Activated T-cell treated with anti-CD3 and anti-CD28 coated beads for 48 hours (primary cell): ENCODE measurements around the gene KCNQ1.

Experiments used
- DNase-seq: peaks from one replicate; pipeline ENCODE4 v3.0.0-alpha.2; 2020; ENCODE audit warnings: low read depth

KCNQ1 gene

DNA sequence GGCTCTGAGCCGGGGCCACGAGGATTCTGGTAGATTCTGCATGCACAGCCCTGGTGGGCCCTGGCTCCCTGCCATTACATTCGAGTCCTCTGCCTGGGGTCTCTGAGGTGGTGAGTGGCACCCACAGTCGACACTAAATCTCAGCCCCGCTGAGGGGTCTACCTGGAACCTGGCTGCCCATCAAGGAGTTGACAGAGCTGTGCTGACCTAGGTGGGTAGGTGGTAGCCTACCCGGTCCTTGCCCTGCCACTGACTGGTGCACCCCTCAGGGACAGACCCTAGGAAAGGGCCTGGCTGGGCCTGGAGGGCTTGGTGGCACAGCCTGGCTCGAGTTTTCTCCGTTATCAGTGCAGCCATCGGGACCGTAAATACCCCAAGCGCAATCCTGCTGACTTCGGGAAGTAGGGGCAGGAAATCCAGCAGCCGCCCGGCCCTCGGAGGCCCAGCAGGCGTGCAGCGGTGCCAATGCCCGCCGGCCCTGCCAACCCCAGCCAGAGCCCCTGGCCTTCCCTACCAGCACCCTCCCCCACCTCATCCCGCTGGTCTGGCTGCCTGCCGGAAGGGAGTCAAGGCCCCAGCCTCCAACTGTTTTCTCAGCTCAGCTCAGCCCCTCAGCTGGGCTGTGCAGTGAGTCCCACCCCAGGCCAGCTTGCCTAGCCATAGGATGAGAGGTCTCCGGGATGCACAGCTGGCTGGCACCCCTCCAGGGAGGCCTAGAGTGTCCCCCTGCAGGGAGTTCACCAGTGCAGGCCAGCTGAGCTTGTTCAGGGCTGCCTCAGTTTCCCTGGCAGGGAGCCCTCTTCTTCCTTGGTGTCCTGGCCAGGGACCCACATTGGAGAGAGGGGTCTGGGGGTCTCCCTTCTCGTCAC lies 335.4 kb downstream of the KCNQ1 start:
- DNase-seq = no peak

- no peak for DNase-seq
Measured at GRCh38 chr11:2780850-2781407, 336.1 kb downstream of the KCNQ1 start.

GRCh38 chr11:2781408-2782274 lies 336.8 kb downstream of the KCNQ1 start:
- no peak for DNase-seq

- no peak for DNase-seq
Measured at GRCh38 chr11:2782769-2783168, 338.0 kb downstream of the KCNQ1 start.

DNA sequence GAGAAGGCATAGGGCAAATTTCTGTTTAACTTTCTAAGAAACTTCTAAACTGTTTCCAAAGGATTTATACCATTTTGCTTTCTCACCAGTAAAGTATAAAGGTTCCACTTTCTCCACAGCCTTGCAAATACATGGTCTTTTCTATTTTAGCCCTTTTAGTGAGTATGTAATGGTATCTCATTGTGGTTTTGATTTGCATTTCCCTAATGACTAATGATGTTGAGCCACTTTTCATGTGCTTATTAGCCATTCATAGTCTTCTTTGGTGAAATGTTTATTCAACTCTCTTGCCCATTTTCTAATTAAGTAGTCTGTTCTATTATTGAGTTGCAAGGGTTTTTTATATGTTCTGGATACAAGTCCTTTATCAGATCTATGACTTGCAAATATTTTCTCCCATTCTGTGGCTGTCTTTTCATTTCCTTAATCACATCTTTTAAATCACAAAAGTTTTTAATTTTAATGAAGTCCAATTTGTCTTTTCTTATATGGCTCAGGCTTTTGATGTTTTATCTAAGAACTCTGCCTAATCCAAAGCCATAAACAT lies 338.8 kb downstream of the KCNQ1 start:
- no peak for DNase-seq

GRCh38 chr11:2787816-2788167 lies 343.0 kb downstream of the KCNQ1 start:
- no peak for DNase-seq

DNA sequence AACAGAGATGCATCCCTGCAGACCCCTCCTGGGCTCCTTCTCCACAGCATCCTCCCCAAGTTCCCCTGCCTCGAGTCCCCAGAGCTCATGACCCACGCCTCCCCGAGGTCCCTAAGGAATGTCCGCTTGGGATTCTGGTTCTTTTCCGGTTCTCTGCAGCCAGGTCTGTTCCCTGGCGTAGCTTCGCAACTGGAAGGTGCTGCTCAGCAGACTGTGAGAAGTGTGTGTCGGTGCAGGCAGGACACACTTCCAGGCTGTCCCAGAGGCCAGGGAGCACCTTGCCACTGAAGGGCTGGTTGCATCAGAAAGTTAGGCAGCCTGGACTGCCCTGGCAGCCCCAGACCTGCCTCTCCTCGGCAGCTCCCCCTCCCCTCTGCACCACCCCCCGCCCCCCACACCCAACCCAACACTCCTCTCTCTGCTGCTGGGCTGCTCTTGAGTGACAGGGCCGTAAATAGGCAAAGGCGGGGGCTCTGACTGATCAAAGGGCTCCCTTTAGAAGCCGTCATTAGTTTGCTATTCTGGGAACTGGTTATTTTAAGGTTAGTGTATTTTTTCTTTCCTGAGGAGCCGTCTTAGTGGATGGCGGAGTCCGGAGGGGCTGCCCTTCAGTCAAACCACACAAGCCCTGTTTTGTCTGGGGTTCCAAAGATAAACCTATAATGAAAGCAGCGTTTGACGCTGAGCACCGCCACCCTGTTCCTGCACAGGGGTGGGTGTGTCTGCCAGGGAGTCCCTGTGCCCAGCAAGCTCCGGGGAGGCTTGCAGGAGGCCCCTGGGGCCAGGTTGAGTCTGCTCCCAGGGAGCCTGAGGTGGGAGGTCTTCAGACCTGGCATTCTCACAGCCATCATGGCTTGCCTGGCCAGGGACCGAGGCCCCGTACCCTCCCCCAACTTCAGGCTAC lies 343.6 kb downstream of the KCNQ1 start:
- DNase-seq = no peak

- DNase-seq = no peak
Measured at GRCh38 chr11:2789331-2789730, 344.5 kb downstream of the KCNQ1 start.

DNA sequence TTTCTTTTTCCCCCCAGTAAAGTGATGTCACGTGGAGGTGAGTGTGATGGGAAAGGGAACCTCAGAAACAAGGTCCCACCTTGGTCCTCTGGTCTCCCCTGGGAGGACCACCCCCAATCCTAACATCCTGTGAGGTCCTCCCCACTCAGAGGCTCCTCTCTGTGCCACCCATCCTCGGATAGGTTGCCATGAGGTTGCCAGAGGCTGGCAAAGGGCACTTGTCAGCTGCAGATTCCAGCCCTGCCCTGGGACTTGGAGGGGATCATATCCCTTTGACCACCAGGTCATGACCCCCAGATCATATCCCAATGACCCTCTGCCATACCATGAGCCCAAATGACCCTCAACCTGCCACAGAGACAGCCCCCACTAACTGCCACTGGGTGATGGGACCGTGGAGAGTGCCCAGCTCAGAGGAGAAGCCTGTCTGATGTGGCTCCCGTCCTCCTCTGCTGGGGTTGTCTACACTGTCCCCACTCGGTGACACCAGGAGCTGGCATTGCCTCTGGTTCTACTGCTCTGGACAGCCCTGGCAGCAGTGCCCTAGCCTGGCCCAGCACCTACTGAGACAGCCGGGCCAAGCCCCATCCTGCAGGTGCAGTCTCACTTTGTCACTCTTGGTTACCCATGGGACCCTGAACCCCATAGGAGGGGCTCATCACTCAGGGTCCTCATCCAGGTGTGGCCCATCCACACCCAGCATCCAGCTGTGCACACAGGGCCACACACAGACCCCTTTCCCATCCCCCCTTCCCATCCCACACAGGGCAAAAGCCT lies 345.2 kb downstream of the KCNQ1 start:
- DNase-seq = no peak

- DNase-seq = no peak
Measured at GRCh38 chr11:2790568-2790921, 345.7 kb downstream of the KCNQ1 start.

DNA sequence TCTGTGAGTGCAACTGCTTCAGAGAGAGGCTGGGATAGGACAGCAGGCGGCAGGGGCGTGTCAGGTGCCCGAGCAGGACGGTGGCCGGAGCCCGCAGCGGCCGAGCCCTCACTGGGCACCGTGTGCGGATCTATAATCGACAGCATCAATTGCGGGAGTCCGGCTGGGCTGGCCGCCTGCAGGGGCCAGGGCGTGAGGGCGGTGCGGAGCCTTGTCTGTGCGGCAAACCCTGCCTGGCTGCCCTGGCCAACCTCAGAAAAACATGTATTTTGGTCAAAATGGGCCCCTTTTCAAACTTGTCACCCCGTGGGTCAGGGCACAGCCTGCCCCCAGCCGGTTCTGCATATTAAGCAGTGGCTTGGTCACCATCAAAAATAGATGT lies 346.3 kb downstream of the KCNQ1 start:
- no peak for DNase-seq

GRCh38 chr11:2791521-2792380 lies 346.9 kb downstream of the KCNQ1 start:
- no peak for DNase-seq

DNA sequence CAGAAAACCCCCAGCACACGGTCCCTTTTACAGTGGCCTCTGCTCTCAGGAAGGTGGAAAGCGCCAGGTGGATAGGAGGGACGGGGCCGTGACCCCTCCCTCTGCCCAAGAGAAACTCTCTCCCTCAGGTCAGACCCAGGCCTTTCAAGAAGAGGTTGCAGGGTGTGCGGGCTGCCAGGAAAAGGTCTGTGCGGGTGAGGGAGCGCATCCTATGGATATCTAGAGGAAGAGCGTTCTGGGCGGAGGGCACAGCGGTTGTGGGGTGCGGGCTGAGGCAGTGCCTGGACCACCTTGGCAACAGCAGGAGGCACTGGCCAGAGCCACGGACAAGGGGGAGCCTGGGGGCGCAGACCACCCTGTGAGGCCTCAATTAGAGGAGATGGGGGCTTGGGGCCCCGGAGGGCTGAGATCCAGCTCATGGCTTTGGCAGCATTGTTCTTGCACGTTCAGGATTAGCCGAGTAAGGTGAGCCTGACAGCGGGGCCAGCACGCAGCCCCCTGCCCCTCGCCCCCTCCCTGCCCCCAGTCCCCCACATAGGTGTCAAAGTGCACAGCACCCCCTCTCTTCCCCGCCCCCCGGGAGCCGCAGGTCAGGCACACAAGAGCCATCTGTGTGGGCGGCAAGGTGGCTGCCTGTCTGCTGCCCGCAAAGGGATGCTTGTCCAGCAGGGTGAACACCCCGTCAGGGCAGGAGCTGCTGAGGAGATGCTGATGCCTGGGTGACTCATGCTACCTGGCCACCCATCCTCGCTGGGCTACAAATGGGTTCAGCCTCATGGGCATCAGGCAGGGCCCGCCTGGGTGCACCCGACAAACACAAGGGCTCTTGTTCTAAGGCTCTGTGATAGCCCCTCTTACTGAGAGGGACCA lies 347.8 kb downstream of the KCNQ1 start:
- DNase-seq = no peak

DNA sequence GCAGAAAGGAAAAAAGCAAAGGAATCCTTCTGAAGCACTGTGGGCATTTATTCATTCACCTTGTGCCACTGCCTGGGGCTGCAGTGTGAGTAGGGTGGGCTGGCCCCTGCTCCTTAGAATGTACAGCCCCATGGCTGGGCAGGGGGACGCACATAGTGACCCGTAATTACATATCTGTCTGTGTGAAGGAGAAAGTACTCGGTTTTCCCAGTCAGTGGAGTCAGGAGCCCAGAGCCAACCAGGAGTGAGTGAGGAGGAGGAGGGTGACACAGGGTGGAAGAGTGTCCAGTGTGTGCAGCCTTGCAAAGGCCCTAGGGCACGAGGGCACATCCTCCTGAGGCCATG lies 348.9 kb downstream of the KCNQ1 start:
- DNase-seq = no peak

DNA sequence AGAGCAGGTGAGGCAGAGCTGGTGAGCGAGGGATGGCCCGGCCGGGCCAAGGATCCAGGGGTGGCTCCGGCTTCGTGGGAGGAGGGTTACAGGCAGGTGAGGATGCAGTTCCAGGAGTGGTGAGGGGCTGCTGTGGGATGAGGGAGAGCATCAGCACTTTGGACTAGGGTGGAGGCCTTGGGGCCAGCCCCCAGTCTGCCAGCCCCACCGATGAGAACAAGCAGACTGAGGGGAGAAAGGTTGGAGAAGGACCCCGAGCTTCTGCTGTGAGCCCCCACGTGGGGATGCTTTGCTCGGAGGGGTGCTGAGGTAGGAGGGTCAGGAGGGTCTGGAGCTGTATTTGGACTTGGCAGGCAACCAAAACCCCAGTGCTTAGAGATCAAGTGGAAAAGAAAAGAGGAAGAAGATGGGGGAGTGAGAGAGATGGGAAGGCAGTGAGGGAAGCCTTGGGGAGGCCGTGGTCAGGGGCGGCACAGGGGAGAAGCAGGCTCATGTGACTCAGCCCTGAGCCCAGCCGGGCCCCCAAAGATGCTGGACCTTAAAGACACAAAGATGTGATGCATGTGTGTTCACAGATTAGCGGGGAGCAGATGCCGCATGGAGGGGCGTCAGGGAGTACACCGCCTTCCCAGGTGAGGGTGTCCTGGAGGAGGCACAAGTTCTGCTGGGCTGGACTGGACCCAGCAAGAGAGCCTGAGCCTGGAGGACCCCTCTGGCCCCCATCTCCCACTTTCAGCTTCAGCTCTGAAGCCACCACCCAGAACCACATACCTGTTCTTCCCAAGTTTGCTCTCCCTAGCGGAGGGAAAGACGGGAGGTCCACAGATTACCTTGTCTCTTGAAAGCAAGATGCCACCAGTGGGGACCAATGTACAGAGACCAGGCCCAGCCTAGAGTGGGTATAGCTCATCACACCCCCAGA lies 349.5 kb downstream of the KCNQ1 start:
- no peak for DNase-seq

DNA sequence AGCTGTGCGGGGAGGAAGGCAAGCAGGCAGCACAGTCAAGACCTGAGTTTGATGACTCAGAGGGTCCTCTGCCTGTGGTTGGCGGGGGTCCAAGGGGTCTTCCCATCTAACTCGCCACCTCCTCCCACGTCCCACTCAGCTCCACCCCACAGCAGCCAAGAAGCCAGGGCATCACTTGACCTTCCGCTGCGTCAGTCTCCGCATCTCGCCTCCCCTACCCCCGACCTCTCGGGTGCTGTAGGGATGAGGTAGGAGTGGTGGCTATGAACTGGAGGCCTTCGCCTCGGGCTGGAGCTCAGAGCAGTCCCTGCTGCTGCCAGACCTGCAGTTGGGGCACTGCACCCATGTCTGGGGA lies 350.1 kb downstream of the KCNQ1 start:
- DNase-seq = no peak

DNA sequence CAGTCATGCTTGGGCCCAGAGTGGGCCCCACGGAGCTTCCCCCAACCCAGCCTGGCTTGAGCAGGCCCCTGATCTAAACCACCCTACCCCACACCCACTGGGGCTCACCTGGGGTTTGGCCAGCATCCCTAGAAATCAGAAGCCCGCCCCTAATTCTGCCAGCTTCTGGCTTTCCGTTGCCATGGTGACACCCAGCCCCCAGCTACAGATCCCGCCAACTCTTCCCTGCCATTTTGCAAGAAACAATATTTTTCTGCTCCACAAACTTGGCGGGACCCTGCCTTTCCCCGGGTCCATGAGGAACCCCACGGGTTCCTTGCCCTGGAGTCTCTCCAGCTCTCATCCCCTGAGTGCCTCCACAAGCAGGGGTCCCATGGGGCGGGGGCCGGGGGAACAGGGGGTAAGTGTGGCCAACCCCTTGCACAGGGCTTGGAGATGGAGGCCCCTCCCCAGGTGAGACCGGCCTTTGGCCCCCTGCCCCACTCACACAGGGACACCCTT lies 350.7 kb downstream of the KCNQ1 start:
- no peak for DNase-seq

DNA sequence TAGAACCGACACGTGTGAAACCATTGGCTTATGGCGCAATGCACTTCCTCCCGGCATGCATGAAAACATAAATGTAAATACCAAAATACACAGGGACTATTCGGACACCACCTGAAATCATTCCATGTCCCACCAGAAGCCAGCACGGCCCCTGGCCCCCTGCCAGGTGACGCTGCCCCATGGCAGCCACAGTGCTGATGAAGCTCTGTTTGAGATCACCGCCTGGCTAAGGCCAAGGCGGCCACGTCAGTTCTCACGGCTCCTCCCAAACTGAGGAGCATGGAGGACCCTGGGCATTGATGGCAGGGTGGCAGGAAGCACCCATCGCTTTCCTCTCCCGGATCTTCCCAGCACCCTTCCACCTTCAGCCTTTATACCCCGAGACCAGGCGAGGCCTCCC lies 351.3 kb downstream of the KCNQ1 start:
- DNase-seq = no peak
